NCI-H2029 treated with DMSO at 0.1 percent for 48 hours (cell line): ENCODE measurements around the gene ATP5PD.
A peak's percentile ranks its signal among the peaks of the same experiment; 100 is the strongest.
"Not testable (repeated sequence)": the region's sequence is repeated elsewhere in the genome, so short reads cannot be mapped to it uniquely, and the experiment has no call there.

Experiments
- DNase-seq: peaks from one replicate; lab custom pipeline; 2025; lab: John Stamatoyannopoulos, UW

ATP5PD gene

DNA sequence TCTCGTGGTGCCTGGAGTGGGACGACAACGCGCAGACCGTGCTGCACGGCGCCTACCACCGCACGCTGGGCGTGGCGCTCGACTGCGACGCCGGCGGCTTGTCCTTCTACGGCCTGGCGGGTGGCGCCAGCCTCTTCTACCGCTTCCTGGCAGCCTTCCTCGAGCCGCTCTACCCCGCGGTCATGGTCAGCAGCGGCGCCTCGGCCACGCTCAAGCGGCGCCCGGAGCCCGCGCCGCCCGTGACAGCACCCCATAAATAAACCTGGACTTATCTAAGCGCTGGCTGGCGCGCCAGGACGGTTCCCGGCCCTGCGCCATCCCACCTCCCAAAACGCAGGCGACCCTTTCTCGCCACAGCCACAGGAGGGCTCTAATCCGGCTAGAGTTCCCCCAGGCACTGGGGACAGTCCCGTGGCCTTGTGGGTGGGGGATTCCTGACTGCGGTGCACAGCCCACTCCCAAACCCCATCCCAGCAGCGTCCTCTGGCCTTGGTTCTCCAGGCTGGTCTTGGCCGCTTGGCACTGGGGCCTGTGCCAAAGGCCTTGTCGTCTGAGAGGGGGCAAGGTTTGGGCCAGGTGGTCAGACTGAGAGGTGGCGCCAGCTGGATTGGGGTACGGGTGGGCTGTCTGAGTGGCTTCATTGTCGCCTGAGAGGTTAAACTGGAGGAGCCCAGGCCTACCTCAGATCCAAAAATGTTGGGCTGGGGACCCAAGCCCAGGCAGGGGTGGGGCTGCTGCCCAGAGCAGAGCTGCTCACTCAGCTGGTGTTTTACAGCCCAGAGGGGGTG, 30.9 kb upstream of the ATP5PD start:
- DNase-seq: peak; percentile 11

DNA sequence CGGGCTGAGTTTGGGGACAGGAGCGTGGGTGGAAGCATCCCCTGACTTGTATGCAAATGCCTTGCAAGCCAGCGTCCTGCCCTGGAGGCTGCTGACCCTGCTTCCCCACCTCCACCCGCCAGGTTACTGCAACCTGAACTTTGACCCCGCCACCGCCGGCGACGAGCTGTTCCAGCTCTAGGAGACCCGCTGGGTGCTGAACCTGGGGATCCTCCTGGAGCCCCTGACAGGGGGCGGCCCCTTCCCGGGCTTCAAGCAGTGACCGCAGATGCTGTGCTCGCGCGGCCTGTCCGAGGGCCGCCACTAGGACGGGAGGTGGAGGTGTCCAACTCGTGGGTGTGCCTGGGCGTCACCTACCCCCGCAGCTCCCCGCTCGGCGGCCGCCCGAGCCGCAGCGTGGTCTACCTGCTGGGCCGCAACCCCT, 30.3 kb upstream of the ATP5PD start:
- DNase-seq: no peak

DNA sequence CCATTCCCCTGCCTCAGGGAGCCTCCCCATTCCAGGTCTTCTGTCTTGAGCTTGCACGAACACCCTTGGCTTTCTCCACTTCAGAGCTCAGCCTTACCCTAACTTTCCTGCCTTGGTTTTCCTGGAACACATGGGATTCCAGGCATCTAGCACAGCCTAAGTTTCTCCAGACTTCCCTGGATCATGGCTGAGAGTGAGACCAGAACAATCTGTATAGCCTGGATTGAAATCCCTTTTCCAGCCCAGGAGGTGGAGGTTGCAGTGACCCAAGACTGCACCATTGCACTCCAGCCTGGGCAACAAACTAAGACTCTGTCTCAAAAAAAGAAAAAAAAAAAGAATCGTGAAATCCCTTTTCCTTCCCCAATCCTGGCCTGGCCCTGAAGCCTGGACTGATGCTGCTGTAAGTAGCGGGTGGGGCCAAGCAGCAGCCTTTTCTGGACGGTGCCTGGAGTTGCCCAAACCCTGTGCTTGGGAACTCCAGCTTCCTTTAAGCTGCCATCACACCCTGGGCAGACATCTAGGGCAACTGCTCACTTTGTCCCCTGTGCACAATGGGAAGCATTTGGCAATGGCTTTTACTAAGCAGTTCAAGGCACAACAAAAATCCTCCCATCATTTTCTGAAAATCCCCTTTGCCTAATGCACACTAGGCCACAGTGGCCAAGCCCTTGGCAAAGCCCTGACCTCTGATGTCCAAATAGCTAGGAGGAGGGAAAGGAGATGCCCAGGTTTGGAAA, 29.0 kb upstream of the ATP5PD start:
- no peak for DNase-seq

DNA sequence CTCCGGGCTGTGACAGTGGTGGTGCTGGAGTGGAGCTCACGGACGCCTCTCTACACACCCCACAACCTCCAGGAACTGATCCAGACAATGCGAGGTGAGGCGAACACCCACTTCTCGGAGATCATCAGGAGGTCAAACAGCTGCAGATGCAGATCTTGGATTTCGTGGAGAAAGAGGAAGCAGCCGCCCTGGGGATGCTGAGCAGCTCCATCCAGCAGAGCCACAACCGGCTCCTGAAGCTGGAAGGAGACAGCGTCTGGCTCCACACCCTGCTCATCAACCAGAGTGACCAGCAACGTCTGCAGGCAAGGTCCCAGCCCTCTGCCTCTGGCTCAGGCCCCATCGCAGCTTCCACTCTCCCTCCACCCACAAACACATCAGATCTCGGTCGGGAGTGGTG, 27.8 kb upstream of the ATP5PD start:
- no peak for DNase-seq

DNA sequence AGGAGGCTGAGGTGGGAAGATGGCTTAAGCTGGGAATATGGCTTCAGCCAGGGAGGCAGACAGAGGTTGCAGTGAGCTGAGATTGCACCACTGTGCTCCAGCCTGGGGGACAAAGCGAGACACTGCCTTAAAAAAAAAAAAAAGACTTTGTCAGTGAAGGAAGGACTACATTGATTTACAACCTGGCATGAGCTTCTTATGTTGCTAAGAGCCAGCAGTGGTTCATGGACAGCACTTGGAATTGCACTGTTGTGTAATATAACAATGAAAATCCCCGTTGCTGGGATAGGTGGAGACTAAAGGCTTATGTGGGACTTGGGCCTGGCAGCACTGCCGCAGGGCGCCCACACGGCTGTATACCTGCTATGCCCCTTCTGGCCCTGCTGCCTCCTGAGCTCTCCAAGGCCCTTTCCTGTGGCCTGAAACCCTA, 26.9 kb upstream of the ATP5PD start:
- DNase-seq: no peak

DNA sequence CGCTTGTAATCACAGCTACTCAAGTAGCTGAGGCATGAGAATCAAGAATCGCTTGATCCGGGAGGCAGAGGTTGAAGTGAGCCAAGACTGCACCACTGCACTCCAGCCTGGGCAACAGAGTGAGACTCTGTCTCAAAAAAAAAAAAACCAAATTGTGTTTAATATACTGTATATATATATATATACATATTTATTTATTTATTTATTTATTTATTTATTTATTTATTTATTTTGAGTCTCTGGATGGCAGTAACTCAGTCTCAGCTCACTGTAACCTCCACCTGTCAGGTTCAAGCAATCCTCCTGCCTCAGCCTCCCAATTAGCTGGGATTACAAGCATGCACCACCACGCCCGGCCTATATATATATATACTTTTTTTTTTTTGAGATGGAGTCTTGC, 26.1 kb upstream of the ATP5PD start:
- not testable (repeated sequence) for DNase-seq

DNA sequence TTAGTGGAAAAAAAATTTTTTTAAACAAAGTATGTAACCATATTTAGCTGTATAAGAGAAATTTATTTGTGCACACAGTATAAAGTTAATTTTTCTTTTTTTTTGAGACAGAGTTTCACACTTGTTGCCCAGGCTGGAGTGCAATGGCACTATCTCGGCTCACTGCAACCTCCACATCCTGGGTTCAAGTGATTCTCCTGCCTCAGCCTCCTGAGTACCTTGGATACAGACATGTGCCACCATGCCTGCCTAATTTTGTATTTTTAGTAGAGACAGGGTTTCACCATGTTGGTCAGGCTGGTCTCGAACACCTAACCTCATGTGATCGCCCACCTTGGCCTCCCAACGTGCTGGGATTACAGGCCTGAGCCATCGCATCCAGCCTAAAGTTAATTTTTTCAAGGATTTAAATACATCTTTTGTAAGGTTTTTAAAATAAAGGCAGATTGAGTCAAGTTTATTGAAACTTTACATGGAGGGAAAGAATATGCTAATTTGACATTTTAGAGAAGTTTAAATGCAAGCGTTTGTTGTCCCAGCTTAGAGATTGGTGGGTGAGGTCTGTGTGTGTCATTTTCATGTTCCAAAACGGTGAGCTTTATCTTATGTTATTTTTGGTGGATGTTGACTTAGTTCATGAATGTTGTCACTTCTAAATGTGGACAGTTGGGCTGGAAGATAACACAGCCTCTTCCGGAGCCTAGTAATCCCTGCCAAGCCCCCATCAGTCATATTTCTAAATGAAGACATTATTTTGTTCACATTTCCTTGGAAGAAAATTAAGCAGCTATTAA, 24.9 kb upstream of the ATP5PD start:
- DNase-seq: not testable (repeated sequence)

DNA sequence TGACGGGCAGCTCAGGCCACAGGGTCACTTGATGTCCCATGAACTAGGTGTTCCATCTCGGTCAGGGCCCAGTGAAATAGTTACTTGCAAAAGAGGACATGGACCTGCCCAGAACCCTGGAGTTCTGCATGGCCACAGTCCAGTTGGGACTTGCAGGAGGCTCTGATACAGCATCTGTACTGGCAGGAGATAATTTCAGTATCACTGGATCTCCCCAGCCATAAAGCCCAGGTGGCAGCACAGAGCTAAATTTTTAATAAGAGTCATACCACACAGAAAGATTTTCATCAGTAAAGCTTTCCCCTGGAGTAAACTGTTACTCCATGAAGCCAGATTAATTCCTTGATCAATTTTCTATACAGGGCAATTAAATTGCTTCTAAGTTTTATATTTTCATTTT, 23.0 kb upstream of the ATP5PD start:
- no peak for DNase-seq

DNA sequence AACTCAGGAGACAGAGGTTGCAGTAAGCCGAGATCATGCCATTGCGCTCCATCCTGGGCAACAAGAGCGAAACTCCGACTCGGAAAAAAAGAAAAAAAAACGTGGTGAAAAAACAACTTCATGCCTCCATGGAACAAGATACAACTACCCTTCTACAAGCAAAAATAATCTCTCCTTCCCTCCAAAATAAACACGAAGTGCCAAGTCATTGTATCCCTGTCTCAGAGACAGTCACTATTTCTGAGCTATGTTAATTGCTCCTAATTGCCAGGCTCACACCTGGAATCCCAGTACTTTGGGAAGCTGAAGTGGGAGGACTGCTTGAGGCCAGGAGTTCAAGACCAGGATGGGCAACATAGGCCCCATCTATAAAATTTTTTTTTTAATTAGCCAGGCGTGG, 22.0 kb upstream of the ATP5PD start:
- no peak for DNase-seq

DNA sequence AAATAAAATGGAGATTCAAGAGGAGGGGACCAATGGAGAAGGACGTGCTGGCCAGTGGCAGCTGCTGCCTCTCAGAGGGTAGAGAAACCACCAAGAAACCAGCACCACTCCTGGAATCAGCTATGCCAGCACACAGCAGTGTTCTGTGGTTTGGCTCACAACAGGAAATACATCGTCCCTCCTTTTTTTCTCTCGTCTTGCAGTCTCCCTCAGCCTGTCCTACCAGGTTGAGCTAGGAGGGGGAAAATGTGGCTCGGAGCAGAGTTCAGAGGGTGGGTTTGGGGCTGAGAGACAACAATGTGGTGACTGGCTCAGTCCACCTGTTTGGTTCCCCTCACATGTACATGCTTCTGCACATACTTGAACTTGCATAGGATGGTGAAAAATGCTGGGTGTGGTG, 21.1 kb upstream of the ATP5PD start:
- no peak for DNase-seq

DNA sequence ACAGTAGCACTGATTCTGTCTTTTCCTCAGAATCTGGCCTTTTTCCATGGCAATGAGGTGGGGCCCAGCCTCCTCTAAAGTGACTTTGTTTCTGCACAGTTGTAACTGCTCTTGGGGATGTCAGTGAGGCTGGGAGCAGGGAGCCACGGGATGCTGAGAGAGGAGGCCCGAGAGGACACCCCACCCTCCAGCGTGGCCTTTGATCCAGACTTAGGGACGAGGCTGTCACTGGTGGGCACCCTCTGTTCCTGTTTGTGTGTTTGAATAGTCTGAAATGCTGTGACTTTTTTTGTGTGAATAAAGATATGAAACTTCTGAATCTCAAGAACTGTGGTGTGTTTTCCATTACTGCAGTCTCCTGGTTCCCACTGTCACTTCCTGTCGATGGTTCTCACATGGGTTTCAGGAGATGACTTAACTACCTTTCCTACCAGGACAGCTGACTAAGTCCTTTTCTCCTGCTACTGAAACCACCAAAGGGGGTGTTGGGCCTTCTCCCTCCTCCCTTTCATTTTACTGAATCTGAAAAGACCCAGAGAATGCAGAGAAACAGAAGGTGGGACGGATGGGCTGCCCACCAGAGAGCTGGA, 18.9 kb upstream of the ATP5PD start:
- no peak for DNase-seq

DNA sequence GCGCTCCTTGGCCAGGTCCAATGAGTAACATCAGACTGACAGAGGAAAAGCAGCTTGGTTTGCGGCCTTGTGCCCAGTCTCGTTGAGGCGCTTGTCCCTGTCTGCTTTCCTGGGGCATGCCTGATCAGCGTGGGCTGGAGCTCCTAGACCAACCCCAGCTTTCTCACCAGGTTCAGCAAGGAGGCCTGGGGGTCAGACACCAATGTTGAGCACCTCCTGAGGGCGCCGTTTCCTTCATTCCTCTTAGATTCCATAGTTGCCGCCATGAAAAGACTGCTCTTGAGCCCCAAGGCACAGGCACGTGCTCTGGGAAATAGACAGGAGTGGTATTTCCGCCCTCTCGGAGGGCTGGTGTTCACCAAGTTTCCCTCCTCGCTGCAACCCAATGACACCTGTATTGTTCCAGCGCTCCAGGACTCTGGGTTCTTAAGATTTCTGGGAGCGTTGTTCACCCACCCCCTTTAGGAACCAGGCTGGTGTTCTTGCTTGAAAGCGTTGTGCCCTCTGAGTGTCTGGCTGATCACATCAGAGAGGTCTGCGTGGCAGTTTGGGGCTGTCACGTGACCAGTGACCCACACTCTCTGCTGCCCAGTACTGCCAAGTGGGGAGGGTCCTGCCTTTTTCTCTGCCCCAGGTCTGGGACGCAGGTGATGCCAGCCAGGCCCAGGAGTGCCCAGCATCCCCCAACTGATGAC, 18.2 kb upstream of the ATP5PD start:
- no peak for DNase-seq

DNA sequence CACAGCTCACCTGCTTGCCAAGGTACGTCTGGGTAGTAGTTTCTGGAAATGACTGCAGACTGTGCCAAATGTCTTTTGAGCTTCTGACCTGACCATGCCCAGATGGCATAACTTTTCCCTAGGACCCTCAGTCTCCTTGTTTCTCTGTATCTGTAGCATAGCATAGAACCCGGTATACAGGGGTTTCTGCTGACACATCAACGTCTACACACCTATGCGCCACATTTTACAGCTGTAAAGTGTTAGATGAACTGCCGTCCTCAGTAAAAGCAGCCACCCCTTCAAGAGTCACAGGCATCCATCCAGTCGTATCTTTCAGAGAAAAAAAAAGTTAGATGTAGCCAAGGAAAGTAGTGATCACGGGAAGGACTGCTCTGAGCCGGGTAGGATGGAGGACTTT, 17.7 kb upstream of the ATP5PD start:
- DNase-seq: no peak

DNA sequence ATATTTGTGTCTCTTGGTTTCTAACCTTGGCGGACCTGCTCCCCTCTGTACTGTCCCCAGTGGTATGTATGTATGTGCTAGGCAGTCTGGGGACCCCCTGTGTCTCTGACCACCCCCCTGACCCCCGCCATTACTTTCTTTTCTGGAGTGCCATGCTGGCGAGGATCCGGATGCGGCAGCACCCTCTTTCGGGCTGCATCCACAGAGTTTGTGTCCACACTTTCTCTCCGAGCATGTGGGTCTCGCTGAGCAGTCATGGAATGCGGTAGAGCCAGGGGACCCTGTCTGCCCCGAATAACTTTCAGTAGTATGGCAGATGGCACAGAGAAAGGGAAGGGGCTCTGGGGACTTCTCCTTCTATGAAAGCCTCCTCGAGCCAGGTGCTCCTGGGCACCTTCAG, 17.3 kb upstream of the ATP5PD start:
- no peak for DNase-seq

DNA sequence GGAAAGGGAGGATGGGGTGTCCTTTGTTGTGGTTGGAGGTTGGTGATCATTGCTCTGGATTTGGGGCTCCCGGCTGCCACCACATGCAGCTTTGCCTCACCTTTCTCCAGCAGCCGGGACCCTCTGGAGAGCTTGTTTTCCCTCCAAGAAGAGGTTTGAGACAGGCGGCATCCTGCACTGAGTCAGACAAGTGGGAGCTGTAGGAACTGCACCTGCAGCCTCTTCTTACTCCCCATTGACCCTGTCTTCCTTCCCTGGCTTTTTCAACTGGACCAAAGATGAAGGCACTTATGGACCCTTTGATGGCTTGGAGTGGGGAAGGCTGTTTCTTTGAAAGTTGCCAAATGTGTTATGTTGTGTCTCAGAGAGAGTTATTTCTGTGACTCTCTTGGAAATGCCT, 16.9 kb upstream of the ATP5PD start:
- no peak for DNase-seq

DNA sequence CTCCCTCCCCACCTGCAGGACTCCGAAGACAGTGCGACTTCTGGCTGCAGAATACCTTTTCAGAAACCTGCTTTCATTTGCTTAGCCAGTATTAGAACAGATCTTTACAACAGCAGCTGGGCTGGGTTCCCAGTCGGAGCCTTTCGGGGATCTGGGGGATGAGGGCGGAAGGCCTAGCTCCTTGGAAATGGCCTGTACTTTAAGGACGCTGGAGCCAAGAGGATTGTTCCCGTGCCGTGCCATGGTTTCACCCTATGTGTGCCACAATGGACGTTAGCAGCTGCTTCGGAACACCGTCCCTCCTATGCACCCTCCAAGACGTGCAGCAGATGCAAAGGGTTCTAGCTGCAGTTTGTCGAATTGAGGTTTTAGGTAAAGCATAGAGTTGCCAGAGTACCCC, 16.4 kb upstream of the ATP5PD start:
- DNase-seq: no peak

DNA sequence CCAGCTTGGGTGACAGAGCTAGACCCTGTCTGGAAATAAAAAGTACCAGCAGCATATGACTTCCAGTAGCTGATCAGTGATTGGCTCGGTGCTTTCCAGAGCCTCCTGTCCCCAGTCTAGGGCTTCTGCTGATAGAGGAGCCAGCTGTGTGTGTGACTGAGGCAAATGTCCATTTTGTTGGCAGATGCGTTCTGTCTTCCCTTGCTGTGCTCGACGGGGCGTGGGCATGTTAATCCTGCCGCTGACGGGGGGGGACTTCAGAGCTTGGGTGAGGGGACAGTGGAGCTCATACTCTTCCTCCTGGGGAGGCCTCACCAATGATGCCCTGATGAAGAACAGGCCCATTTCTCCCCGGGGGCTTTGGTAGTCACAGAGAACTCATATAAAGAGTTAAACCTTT, 14.8 kb upstream of the ATP5PD start:
- DNase-seq: no peak

DNA sequence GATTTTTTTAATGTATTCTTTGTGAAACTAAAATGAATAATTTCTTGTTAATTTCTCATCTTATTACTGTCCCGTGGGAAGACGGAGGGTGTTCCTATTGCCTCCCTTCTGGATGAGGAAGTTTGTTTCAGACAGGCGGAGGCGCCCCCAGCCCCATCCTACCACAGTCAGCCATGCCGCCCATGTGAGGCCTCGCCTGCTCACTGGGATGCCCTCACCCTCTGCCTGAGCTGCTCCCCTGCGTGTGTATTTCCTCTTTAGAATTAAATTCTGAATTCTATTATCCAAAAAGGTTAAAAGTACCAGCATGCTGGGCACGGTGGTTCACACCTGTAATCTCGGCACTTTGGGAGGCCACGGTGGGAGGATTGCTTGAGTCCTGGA, 14.3 kb upstream of the ATP5PD start:
- no peak for DNase-seq

DNA sequence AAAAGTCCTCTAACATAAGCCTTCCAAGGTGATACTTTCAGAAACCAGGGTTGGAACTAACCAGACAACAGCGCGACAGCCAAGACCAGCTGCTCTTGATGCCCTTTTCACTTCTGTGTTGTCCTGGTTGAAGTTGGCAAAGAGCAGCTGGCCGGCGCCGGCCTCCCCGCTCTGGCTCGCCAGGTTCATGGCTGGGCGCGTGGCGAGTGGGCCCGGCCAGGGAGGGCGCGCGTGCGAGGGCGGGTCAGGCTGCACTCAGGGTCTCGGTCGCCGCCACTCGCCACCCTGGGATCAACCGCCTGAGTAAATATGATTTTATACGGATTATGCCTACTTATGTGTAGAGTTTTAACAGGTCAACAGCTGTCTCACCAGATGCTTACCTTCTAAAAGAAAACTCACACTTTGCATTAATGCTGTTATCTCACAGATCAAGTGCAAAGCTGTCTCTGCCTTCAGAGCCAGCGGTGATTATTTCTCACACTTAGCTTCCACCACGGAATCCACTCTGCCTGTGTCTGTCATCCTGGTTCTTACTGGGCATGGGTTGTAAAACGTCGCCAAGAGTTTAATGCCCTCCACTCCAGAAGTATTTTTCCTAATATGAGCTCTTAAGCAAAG, 13.8 kb upstream of the ATP5PD start:
- no peak for DNase-seq

DNA sequence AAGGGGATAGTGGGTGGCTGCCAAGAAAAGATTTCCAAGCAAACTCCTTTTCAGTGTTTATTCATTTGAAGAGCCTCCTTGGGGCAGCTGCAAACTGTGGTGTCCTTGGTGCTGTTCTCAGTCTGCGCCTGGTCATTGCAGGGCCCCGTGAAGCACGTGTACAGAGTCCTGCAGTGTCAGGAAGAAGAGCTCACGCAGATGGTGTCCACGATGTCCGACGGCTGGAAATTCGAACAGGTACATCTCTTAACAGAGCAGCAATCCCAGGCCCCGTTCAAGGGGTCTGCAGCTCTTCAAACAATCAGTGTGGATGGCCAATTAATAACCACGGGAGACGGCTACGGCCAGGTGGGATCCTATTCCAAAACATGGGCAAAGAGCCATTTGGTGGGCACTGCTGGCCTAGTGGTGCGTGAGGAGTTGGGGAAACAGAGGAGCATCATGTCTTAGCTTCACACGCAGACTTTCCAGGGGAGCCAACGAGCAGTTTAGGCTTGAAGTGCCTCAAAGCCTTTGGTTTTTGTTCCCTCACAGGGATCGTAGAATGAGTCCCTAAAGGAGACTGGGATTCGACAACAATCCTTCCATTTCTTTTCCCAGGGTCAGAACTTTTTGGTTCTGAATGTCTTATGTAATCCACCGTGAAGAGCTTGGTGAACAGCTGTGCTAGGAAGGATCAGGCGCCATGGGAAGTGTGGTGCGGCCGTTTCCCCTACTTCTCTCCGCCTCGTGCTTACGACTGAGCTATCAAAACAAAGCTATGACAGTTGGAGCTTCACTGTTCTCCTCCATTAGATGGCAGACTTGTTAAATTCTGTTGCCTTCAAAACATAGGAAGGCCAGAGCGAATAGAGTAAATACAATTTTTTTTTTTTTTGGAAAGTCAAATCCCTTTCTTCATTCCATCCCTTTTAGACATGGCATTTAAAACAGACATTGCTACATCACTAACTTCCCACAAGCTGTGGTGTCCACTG, 12.9 kb upstream of the ATP5PD start:
- DNase-seq: no peak
